HepG2 (cell line): ENCODE results near the gene MINDY1. TPM values are rescaled to one million over a fixed set of nuclear protein-coding genes. Genes with fewer than 3 reads are reported as not detected.

Source experiments
- ATF7-NPFF ChIP-seq: sonication (generic); formaldehyde crosslinking; IDR thresholded peaks from 2 replicates; pipeline ENCODE4 v1.8.1; 2023; ENCODE audit warnings: mild to moderate bottlenecking, low read depth, missing genetic modification reagents, moderate library complexity
- FOXA3 ChIP-seq: IDR thresholded peaks from 2 replicates; pipeline ENCODE4 v1.6.1; 2016; ENCODE audit warnings: missing genetic modification reagents, missing compliant biosample characterization
- HDAC2 ChIP-seq: sonication (generic); formaldehyde crosslinking; IDR thresholded peaks from 2 replicates; pipeline ENCODE4 v1.4.0; 2020; ENCODE audit warnings: missing genetic modification reagents
- KLF9 ChIP-seq: IDR thresholded peaks from 2 replicates; pipeline ENCODE4 v1.6.1; 2016; ENCODE audit warnings: low read depth
- KMT2A ChIP-seq: sonication (generic); formaldehyde crosslinking; IDR thresholded peaks from 2 replicates; pipeline ENCODE4 v1.4.0; 2020; ENCODE audit warnings: missing genetic modification reagents
- MYNN ChIP-seq: sonication (generic); formaldehyde crosslinking; IDR thresholded peaks from 2 replicates; pipeline ENCODE4 v1.4.0; 2020; ENCODE audit warnings: mild to moderate bottlenecking, low read depth, missing genetic modification reagents
- POLR2AphosphoS5 ChIP-seq: IDR thresholded peaks from 2 replicates; pipeline ENCODE4 v1.6.1; 2012; ENCODE audit warnings: low read depth, low read length
- SIX4 ChIP-seq: sonication (generic); formaldehyde crosslinking; IDR thresholded peaks from 2 replicates; pipeline ENCODE4 v1.4.0; 2020; ENCODE audit warnings: missing genetic modification reagents
- ZNF124 ChIP-seq: sonication (generic); formaldehyde crosslinking; IDR thresholded peaks from 2 replicates; pipeline ENCODE4 v1.4.0; 2020; ENCODE audit warnings: missing genetic modification reagents
- ZNF224 ChIP-seq: sonication (generic); formaldehyde crosslinking; IDR thresholded peaks from 2 replicates; pipeline ENCODE4 v1.5.0; 2020; ENCODE audit warnings: mild to moderate bottlenecking, missing genetic modification reagents
- ZNF501 ChIP-seq: sonication (generic); formaldehyde crosslinking; IDR thresholded peaks from 2 replicates; pipeline ENCODE4 v1.5.1; 2020; ENCODE audit warnings: mild to moderate bottlenecking, moderate library complexity, missing genetic modification reagents
- ZNF75D ChIP-seq: sonication (generic); formaldehyde crosslinking; IDR thresholded peaks from 2 replicates; pipeline ENCODE4 v1.8.1; 2023; ENCODE audit warnings: missing genetic modification reagents, mild to moderate bottlenecking, borderline replicate concordance
- ZNF761 ChIP-seq: sonication (generic); formaldehyde crosslinking; conservative IDR thresholded peaks from 2 replicates; pipeline ENCODE4 v1.4.0; 2020; ENCODE audit warnings: mild to moderate bottlenecking, missing genetic modification reagents
- ZNF788 ChIP-seq: sonication (generic); formaldehyde crosslinking; IDR thresholded peaks from 2 replicates; pipeline ENCODE4 v1.5.0; 2020; ENCODE audit warnings: mild to moderate bottlenecking, missing genetic modification reagents, borderline replicate concordance
- polyA plus RNA-seq, 8 experiments: library from polyadenylated mRNA; depleted of rRNA in 3 of 8; stranded (reverse) in 7 of 8; unstranded in 1 of 8; fragments of >200 nt; fragmentation: Illumina TruSeq in 4 of 8; extraction: Trizol in 4 of 8; gene quantifications; 2 replicates each; pipeline versions ENCODE4 v1.2.1 to v1.2.3, GENCODE V29; 2011 to 2016; ENCODE audit warnings: low read depth in 4 of 8, missing spikeins in 1 of 8, mixed read lengths in 1 of 8; ENCODE audit not compliant: insufficient read depth in 1 of 8
- total RNA-seq, 5 experiments: library from RNA; depleted of rRNA; stranded (reverse); fragments of >200 nt; fragmentation: Illumina TruSeq; extraction: Trizol; gene quantifications; 2 replicates each; pipeline ENCODE4 v1.2.3, GENCODE V29; 2016; ENCODE audit warnings: low read depth in 1 of 5
- TF ChIP-seq, protein P1 (sequence below): IDR thresholded peaks from 2 replicates; pipeline ENCODE4 v1.6.1; 2012; ENCODE audit warnings: inconsistent platforms
- TF ChIP-seq, protein P2 (sequence below): sonication (generic); formaldehyde crosslinking; IDR thresholded peaks from 2 replicates; pipeline ENCODE4 v1.4.0; 2020; ENCODE audit warnings: missing genetic modification reagents, borderline replicate concordance
- TF ChIP-seq, protein P3 (sequence below): IDR thresholded peaks from 2 replicates; pipeline ENCODE4 v1.6.1; 2016; ENCODE audit warnings: missing genetic modification reagents, missing compliant biosample characterization
- TF ChIP-seq, protein P4 (sequence below): sonication (generic); formaldehyde crosslinking; IDR thresholded peaks from 2 replicates; pipeline ENCODE4 v1.8.0; 2022; ENCODE audit warnings: missing genetic modification reagents, mild to moderate bottlenecking, borderline replicate concordance
- TF ChIP-seq, protein P5 (sequence below): IDR thresholded peaks from 2 replicates; pipeline ENCODE4 v1.4.0; 2020; ENCODE audit warnings: mild to moderate bottlenecking, missing genetic modification reagents
- TF ChIP-seq, protein P6 (sequence below): sonication (generic); formaldehyde crosslinking; IDR thresholded peaks from 2 replicates; pipeline ENCODE4 v1.9.0; 2022; ENCODE audit warnings: missing genetic modification reagents, mild to moderate bottlenecking, borderline replicate concordance

Gene MINDY1
- total and polyA plus RNA-seq, 2 of the 13 experiments (the other 11 are each of a cell fraction or from before 2014, with no cell fraction given), result 11.1 to 15.0 TPM

DNA sequence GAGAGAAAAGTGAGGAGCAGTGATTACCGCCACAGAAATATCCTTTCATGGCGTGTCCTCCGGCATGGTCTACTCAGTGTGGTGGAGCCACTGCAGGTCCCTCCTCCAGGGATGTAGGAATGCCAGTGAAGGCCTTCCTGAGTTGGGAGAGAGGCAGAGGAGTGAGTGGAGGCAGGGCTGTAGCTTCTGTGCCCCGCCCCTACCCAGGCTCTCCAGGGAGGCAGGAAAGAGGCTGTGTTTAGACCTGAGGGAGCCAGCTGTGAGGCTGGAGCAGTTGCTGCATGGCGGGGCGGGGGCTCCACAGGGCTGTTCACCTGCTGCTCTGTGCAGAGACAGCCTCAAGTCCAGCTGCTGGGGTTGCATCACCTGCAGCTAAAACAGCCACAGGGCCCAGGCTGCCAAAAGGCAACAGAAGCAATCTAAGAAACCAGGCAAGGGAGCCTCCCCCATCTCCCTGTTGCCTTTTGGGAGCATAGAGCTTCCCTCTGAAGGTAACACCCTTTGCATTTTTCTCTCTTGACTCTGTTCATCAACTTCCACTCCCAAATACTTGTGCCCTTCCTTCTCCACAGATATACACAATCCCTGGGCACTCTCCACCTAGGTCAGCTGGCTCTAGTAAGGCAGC is 25.4 kb downstream of the MINDY1 start (continued):
- TF ChIP-seq FOXA3 (CRISPR knock-in tag), result peak; percentile 22; the same call in 1 of the 2 replicates
- TF ChIP-seq, protein P1, sequence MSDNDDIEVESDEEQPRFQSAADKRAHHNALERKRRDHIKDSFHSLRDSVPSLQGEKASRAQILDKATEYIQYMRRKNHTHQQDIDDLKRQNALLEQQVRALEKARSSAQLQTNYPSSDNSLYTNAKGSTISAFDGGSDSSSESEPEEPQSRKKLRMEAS, result no peak; the same call in 1 of the 2 replicates
- TF ChIP-seq ZNF124 (CRISPR knock-in tag), result no peak
- peak; percentile 57; the same call in 1 of the 2 replicates for TF ChIP-seq HDAC2 (CRISPR knock-in tag)
- peak; percentile 69 for TF ChIP-seq POLR2AphosphoS5
- TF ChIP-seq, protein P2, sequence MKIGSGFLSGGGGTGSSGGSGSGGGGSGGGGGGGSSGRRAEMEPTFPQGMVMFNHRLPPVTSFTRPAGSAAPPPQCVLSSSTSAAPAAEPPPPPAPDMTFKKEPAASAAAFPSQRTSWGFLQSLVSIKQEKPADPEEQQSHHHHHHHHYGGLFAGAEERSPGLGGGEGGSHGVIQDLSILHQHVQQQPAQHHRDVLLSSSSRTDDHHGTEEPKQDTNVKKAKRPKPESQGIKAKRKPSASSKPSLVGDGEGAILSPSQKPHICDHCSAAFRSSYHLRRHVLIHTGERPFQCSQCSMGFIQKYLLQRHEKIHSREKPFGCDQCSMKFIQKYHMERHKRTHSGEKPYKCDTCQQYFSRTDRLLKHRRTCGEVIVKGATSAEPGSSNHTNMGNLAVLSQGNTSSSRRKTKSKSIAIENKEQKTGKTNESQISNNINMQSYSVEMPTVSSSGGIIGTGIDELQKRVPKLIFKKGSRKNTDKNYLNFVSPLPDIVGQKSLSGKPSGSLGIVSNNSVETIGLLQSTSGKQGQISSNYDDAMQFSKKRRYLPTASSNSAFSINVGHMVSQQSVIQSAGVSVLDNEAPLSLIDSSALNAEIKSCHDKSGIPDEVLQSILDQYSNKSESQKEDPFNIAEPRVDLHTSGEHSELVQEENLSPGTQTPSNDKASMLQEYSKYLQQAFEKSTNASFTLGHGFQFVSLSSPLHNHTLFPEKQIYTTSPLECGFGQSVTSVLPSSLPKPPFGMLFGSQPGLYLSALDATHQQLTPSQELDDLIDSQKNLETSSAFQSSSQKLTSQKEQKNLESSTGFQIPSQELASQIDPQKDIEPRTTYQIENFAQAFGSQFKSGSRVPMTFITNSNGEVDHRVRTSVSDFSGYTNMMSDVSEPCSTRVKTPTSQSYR (CRISPR knock-in tag), result 0 out of 2 replicates have a peak, but pooled peaks have one; percentile 21
- TF ChIP-seq, protein P3, sequence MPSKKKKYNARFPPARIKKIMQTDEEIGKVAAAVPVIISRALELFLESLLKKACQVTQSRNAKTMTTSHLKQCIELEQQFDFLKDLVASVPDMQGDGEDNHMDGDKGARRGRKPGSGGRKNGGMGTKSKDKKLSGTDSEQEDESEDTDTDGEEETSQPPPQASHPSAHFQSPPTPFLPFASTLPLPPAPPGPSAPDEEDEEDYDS (CRISPR knock-in tag), result 0 out of 2 replicates have a peak, but pooled peaks have one; percentile 34
- no peak for TF ChIP-seq ZNF501
- no peak for TF ChIP-seq MYNN (CRISPR knock-in tag)
- no peak for TF ChIP-seq ZNF224 (CRISPR knock-in tag)
- no peak for TF ChIP-seq ZNF761 (CRISPR knock-in tag)
- TF ChIP-seq, protein P4, sequence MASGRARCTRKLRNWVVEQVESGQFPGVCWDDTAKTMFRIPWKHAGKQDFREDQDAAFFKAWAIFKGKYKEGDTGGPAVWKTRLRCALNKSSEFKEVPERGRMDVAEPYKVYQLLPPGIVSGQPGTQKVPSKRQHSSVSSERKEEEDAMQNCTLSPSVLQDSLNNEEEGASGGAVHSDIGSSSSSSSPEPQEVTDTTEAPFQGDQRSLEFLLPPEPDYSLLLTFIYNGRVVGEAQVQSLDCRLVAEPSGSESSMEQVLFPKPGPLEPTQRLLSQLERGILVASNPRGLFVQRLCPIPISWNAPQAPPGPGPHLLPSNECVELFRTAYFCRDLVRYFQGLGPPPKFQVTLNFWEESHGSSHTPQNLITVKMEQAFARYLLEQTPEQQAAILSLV (CRISPR knock-in tag), result 0 out of 2 replicates have a peak, but pooled peaks have one; percentile 16
- no peak for TF ChIP-seq ZNF788
- no peak for TF ChIP-seq ZNF75D (CRISPR knock-in tag)
- TF ChIP-seq, protein P5, sequence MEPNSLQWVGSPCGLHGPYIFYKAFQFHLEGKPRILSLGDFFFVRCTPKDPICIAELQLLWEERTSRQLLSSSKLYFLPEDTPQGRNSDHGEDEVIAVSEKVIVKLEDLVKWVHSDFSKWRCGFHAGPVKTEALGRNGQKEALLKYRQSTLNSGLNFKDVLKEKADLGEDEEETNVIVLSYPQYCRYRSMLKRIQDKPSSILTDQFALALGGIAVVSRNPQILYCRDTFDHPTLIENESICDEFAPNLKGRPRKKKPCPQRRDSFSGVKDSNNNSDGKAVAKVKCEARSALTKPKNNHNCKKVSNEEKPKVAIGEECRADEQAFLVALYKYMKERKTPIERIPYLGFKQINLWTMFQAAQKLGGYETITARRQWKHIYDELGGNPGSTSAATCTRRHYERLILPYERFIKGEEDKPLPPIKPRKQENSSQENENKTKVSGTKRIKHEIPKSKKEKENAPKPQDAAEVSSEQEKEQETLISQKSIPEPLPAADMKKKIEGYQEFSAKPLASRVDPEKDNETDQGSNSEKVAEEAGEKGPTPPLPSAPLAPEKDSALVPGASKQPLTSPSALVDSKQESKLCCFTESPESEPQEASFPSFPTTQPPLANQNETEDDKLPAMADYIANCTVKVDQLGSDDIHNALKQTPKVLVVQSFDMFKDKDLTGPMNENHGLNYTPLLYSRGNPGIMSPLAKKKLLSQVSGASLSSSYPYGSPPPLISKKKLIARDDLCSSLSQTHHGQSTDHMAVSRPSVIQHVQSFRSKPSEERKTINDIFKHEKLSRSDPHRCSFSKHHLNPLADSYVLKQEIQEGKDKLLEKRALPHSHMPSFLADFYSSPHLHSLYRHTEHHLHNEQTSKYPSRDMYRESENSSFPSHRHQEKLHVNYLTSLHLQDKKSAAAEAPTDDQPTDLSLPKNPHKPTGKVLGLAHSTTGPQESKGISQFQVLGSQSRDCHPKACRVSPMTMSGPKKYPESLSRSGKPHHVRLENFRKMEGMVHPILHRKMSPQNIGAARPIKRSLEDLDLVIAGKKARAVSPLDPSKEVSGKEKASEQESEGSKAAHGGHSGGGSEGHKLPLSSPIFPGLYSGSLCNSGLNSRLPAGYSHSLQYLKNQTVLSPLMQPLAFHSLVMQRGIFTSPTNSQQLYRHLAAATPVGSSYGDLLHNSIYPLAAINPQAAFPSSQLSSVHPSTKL (CRISPR knock-in tag), result peak; percentile 23; the same call in 1 of the 2 replicates
- peak; percentile 14; the same call in 1 of the 2 replicates for TF ChIP-seq KMT2A (CRISPR knock-in tag)
- TF ChIP-seq KLF9 (CRISPR knock-in tag), result no peak
- TF ChIP-seq SIX4 (CRISPR knock-in tag), result no peak
- TF ChIP-seq, protein P6, sequence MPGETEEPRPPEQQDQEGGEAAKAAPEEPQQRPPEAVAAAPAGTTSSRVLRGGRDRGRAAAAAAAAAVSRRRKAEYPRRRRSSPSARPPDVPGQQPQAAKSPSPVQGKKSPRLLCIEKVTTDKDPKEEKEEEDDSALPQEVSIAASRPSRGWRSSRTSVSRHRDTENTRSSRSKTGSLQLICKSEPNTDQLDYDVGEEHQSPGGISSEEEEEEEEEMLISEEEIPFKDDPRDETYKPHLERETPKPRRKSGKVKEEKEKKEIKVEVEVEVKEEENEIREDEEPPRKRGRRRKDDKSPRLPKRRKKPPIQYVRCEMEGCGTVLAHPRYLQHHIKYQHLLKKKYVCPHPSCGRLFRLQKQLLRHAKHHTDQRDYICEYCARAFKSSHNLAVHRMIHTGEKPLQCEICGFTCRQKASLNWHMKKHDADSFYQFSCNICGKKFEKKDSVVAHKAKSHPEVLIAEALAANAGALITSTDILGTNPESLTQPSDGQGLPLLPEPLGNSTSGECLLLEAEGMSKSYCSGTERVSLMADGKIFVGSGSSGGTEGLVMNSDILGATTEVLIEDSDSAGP (CRISPR knock-in tag), result peak; percentile 5; the same call in 1 of the 2 replicates
- TF ChIP-seq ATF7-NPFF (CRISPR knock-in tag), result peak; percentile 69
